NB4 (cell line): ENCODE measurements around the gene SUSD2.

Experiments used
- MYC ChIP-seq: IDR thresholded peaks from 2 replicates; pipeline ENCODE4 v1.6.1; 2011; ENCODE audit warnings: low read depth, low read length
- POLR2A ChIP-seq: IDR thresholded peaks from 2 replicates; pipeline ENCODE4 v1.6.1; 2011; ENCODE audit warnings: mild to moderate bottlenecking; ENCODE audit not compliant: insufficient read length; ENCODE audit errors: extremely low read depth
- TF ChIP-seq, protein P1 (sequence below): IDR thresholded peaks from 2 replicates; pipeline ENCODE4 v1.6.1; 2011; ENCODE audit warnings: low read depth, low read length
- TF ChIP-seq, protein P2 (sequence below): IDR thresholded peaks from one replicate; pipeline ENCODE4 v1.5.1; 2012; ENCODE audit warnings: low read depth, low read length

- TF ChIP-seq, protein P1, sequence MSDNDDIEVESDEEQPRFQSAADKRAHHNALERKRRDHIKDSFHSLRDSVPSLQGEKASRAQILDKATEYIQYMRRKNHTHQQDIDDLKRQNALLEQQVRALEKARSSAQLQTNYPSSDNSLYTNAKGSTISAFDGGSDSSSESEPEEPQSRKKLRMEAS, result no peak
- TF ChIP-seq, protein P2, sequence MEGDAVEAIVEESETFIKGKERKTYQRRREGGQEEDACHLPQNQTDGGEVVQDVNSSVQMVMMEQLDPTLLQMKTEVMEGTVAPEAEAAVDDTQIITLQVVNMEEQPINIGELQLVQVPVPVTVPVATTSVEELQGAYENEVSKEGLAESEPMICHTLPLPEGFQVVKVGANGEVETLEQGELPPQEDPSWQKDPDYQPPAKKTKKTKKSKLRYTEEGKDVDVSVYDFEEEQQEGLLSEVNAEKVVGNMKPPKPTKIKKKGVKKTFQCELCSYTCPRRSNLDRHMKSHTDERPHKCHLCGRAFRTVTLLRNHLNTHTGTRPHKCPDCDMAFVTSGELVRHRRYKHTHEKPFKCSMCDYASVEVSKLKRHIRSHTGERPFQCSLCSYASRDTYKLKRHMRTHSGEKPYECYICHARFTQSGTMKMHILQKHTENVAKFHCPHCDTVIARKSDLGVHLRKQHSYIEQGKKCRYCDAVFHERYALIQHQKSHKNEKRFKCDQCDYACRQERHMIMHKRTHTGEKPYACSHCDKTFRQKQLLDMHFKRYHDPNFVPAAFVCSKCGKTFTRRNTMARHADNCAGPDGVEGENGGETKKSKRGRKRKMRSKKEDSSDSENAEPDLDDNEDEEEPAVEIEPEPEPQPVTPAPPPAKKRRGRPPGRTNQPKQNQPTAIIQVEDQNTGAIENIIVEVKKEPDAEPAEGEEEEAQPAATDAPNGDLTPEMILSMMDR, result no peak
- TF ChIP-seq POLR2A (no peak), MYC (no peak)
These were observed 51.4 kb downstream of the SUSD2 start for GRCh38 chr22:24232725-24233124.
